Prostate gland (tissue), 2 donors: ENCODE results near the gene TM9SF4.

Experiments used
- POLR2A ChIP-seq: fragments of 450-650 bp; IDR thresholded peaks from one replicate; pipeline ENCODE4 v1.6.1; 2016; ENCODE audit warnings: antibody characterized with exemption, mild to moderate bottlenecking
- TF ChIP-seq, protein P1 (sequence below), 4 experiments: fragments of 200-600 bp in 2 of 4; fragments of 450-650 bp in 2 of 4; sonication (generic) in 2 of 4; IDR thresholded peaks; 1 replicate in 3 of 4; 2 replicates in 1 of 4; pipeline ENCODE4 v1.5.1; 2016 to 2019; ENCODE audit warnings: antibody characterized with exemption in 4 of 4, mild to moderate bottlenecking in 2 of 4, moderate library complexity in 2 of 4

DNA sequence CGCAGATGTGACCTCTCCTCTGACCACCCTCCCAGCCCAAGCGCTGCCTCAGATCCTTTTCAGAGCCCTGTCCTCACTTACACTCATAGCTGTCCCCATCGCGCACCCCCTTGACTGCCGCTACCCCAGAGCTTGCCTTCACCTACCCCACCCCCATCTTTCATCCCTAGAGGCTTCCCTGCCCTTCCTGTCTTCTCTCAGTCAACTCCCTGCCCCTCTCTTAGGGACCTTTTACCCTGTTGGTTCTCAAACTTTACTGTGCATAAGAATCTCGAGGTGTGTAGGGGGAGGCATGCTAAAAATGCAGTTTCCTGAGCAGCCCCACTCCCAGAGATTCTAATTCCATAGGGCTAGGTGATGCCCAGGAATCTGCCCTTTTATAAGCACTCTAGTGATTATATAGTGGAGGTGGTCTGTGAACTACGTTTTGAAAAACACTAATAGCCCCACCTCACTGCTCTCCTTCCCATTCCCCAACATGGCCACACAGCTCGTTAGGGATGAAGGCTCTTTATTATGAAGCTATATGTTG, 725 bp downstream of the TM9SF4 start:
- TF ChIP-seq POLR2A = no peak
- TF ChIP-seq, protein P1, sequence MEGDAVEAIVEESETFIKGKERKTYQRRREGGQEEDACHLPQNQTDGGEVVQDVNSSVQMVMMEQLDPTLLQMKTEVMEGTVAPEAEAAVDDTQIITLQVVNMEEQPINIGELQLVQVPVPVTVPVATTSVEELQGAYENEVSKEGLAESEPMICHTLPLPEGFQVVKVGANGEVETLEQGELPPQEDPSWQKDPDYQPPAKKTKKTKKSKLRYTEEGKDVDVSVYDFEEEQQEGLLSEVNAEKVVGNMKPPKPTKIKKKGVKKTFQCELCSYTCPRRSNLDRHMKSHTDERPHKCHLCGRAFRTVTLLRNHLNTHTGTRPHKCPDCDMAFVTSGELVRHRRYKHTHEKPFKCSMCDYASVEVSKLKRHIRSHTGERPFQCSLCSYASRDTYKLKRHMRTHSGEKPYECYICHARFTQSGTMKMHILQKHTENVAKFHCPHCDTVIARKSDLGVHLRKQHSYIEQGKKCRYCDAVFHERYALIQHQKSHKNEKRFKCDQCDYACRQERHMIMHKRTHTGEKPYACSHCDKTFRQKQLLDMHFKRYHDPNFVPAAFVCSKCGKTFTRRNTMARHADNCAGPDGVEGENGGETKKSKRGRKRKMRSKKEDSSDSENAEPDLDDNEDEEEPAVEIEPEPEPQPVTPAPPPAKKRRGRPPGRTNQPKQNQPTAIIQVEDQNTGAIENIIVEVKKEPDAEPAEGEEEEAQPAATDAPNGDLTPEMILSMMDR (IDR thresholded peaks at IDR 0.05) = no peak
